HG02588 (cell line): ENCODE results near the gene MAGEH1.

Source experiments
- ATAC-seq: cut with Tn5 transposase; IDR thresholded peaks from one replicate; pipeline ENCODE4 v1.9.1; 2021; ENCODE audit warnings: mild to moderate bottlenecking, moderate library complexity; ENCODE audit not compliant: unreplicated experiment

Gene MAGEH1

DNA sequence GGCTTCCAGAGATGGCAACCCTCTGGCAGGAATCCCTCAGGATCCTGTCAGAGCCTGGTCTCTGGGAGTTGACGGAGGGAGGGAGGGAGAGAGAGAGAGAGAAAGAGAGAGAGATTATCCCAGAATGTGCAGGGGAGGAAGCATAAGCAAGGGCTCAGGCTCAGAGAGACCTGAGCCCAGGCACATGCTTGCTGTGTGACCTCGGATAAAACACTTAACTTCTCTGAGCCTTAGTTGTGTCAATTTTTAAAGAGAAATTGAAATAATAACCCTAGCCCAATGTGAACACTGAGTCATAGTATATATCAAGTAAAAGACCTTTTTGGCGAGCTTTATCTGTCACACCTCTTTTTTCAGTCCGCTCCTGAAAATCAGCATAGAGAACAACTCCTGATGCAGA lies 38.2 kb downstream of the MAGEH1 start:
- no peak for ATAC-seq

DNA sequence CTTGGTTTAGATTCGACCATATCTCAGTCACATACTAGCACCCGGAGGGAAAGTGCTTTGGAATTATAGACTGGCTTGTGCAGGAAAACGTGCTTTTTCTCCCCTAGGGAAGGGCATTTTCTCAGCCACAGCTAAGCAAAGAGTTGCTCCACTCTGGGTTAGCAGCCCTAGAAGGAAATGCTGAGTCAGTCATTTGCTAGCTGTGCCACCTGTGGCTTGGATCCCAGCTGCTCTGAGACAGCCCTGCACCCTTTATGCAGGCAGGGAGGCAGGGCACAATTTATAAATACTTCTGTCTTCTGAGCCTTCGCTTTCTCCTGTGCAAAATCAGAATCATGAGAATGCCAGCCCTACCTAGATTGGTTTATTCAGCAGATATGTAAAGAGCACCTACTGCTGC lies 39.0 kb downstream of the MAGEH1 start:
- no peak for ATAC-seq
